HEK293 (cell line): Measurements from ENCODE around the gene DYNLRB2.
A peak's percentile ranks its signal among the peaks of the same experiment; 100 is the strongest.

Source experiments
- KLF1 ChIP-seq: fragments of 450-650 bp; formaldehyde crosslinking; IDR thresholded peaks from 2 replicates; pipeline ENCODE4 v1.5.1; 2016; ENCODE audit warnings: missing biosample characterization, missing genetic modification characterization
- PRDM2 ChIP-seq: fragments of 450-650 bp; formaldehyde crosslinking; IDR thresholded peaks from 2 replicates; pipeline ENCODE4 v1.5.1; 2016; ENCODE audit warnings: missing biosample characterization, missing genetic modification characterization, borderline replicate concordance
- YY1 ChIP-seq: fragments of 450-650 bp; formaldehyde crosslinking; IDR thresholded peaks from 2 replicates; pipeline ENCODE4 v1.5.1; 2018; ENCODE audit warnings: missing biosample characterization, missing genetic modification characterization
- ZBTB44 ChIP-seq: fragments of 450-650 bp; IDR thresholded peaks from 2 replicates; pipeline ENCODE4 v1.5.1; 2018; ENCODE audit warnings: missing biosample characterization, mild to moderate bottlenecking, missing genetic modification characterization
- ZFP69B ChIP-seq: fragments of 450-650 bp; formaldehyde crosslinking; IDR thresholded peaks from 2 replicates; pipeline ENCODE4 v1.5.1; 2016; ENCODE audit warnings: missing biosample characterization, missing genetic modification characterization
- ZNF155 ChIP-seq: fragments of 450-650 bp; formaldehyde crosslinking; IDR thresholded peaks from 2 replicates; pipeline ENCODE4 v1.5.1; 2016; ENCODE audit warnings: missing biosample characterization, missing genetic modification characterization
- ZNF157 ChIP-seq: fragments of 450-650 bp; formaldehyde crosslinking; IDR thresholded peaks from 2 replicates; pipeline ENCODE4 v1.5.1; 2016; ENCODE audit warnings: missing biosample characterization, missing genetic modification characterization
- ZNF211 ChIP-seq: fragments of 450-650 bp; formaldehyde crosslinking; IDR thresholded peaks from 2 replicates; pipeline ENCODE4 v1.5.1; 2016; ENCODE audit warnings: low read depth, missing biosample characterization, missing genetic modification characterization
- ZNF214 ChIP-seq: fragments of 450-650 bp; formaldehyde crosslinking; IDR thresholded peaks from 2 replicates; pipeline ENCODE4 v1.5.1; 2017; ENCODE audit warnings: missing biosample characterization, mild to moderate bottlenecking, missing genetic modification characterization, borderline replicate concordance
- ZNF26 ChIP-seq: fragments of 450-650 bp; formaldehyde crosslinking; IDR thresholded peaks from 2 replicates; pipeline ENCODE4 v1.5.1; 2016; ENCODE audit warnings: missing biosample characterization, missing genetic modification characterization
- ZNF280C ChIP-seq: fragments of 450-650 bp; formaldehyde crosslinking; IDR thresholded peaks from 2 replicates; pipeline ENCODE4 v1.5.1; 2016; ENCODE audit warnings: missing biosample characterization, missing genetic modification characterization
- ZNF350 ChIP-seq: fragments of 450-650 bp; formaldehyde crosslinking; IDR thresholded peaks from 2 replicates; pipeline ENCODE4 v1.5.0; 2017; ENCODE audit warnings: missing biosample characterization, mild to moderate bottlenecking, missing genetic modification characterization
- ZNF391 ChIP-seq: fragments of 450-650 bp; formaldehyde crosslinking; IDR thresholded peaks from 2 replicates; pipeline ENCODE4 v1.5.1; 2016; ENCODE audit warnings: low read depth, missing biosample characterization, missing genetic modification characterization, borderline replicate concordance
- ZNF48 ChIP-seq: fragments of 450-650 bp; formaldehyde crosslinking; IDR thresholded peaks from 2 replicates; pipeline ENCODE4 v1.5.1; 2016; ENCODE audit warnings: missing biosample characterization, missing genetic modification characterization
- ZNF518A ChIP-seq: fragments of 450-650 bp; formaldehyde crosslinking; conservative IDR thresholded peaks from 2 replicates; pipeline ENCODE4 v1.5.1; 2016; ENCODE audit warnings: low read depth, missing biosample characterization, missing genetic modification characterization
- ZNF585B ChIP-seq: fragments of 450-650 bp; formaldehyde crosslinking; IDR thresholded peaks from 2 replicates; pipeline ENCODE4 v1.5.1; 2016; ENCODE audit warnings: missing biosample characterization, missing genetic modification characterization
- ZNF785 ChIP-seq: fragments of 450-650 bp; formaldehyde crosslinking; IDR thresholded peaks from 2 replicates; pipeline ENCODE4 v1.5.1; 2016; ENCODE audit warnings: missing biosample characterization, missing genetic modification characterization
- ZNF843 ChIP-seq: fragments of 450-650 bp; formaldehyde crosslinking; IDR thresholded peaks from 2 replicates; pipeline ENCODE4 v1.5.1; 2016; ENCODE audit warnings: missing biosample characterization, missing genetic modification characterization
- ZXDB ChIP-seq: fragments of 450-650 bp; formaldehyde crosslinking; IDR thresholded peaks from 2 replicates; pipeline ENCODE4 v1.5.1; 2016; ENCODE audit warnings: missing biosample characterization, missing genetic modification characterization

DYNLRB2 gene

GRCh38 chr16:80569440-80570105, 28.8 kb downstream of the DYNLRB2 start (continued):
- TF ChIP-seq ZNF518A (tag by site-specific recombination) (peak; percentile 53), PRDM2 (tag by site-specific recombination) (no peak), ZNF211 (no peak), ZNF155 (tag by site-specific recombination) (no peak), ZFP69B (tag by site-specific recombination) (peak; percentile 51; the same call in 1 of the 2 replicates), ZNF48 (tag by site-specific recombination) (no peak), ZNF214 (tag by site-specific recombination) (no peak), ZNF785 (tag by site-specific recombination) (no peak), KLF1 (tag by site-specific recombination) (peak; percentile 88), ZNF843 (tag by site-specific recombination) (0 out of 2 replicates have a peak, but pooled peaks have one; percentile 21), ZNF391 (tag by site-specific recombination) (no peak; the same call in 1 of the 2 replicates), ZNF157 (no peak), ZNF26 (tag by site-specific recombination) (no peak), ZNF280C (tag by site-specific recombination) (no peak), ZBTB44 (no peak), ZXDB (peak; percentile 74), ZNF350 (no peak), ZNF585B (no peak), YY1 (tag by site-specific recombination) (no peak)
